ENCODE data around the gene NPAS3. TPM values are rescaled to one million over a fixed set of nuclear protein-coding genes. Genes with fewer than 3 reads are reported as not detected.

The NPAS3 gene
- total RNA-seq, 6 experiments from 2014 or later = 0.11 to 0.83 (median 0.21) TPM; not detected in 2

- no peak overlapping the region for H3K4me3 ChIP-seq
- no peak for ATAC-seq
- intact Hi-C loops (cut with DNase I) = no loop called here
- no peak for DNase-seq
- H3K4me1 ChIP-seq = no peaks in the 10 kb centered on the region
- TF ChIP-seq CTCF (IDR thresholded peaks at IDR 0.05) = no peak
- no peak for TF ChIP-seq POLR2A (IDR thresholded peaks at IDR 0.05)
- no peaks in the 10 kb centered on the region for H3K27me3 ChIP-seq
- 48% methylated on average over 7 of the region's 7 CpGs for WGBS (ENCODE audit: insufficient coverage, low coverage, low lambda C conversion rate, missing lambda C conversion rate)
- H3K27ac ChIP-seq = no peak overlapping the region
- H3K36me3 ChIP-seq = no peaks in the 10 kb centered on the region
- no peaks in the 10 kb centered on the region for H3K9me3 ChIP-seq
Observed at GRCh38 chr14:33560718-33561431, 622.2 kb downstream of the NPAS3 start.

- intact Hi-C loops (cut with DNase I) = no loop called here
- no peak for ATAC-seq
- Histone ChIP-seq H3K36me3 (no peaks in the 10 kb centered on the region), H3K4me1 (no peaks in the 10 kb centered on the region), H3K4me3 (no peak overlapping the region), H3K27ac (no peak overlapping the region), H3K9me3 (no peaks in the 10 kb centered on the region), H3K27me3 (no peaks in the 10 kb centered on the region)
- WGBS (ENCODE audit: insufficient coverage, low coverage, low lambda C conversion rate, missing lambda C conversion rate) = 60% methylated on average over 7 of the region's 7 CpGs
- TF ChIP-seq POLR2A (IDR thresholded peaks at IDR 0.05) (no peak), CTCF (IDR thresholded peaks at IDR 0.05) (no peak)
- no peak for DNase-seq
Observed at GRCh38 chr14:33561488-33562175, 623.0 kb downstream of the NPAS3 start.

GRCh38 chr14:33563191-33563900, 624.7 kb downstream of the NPAS3 start:
- ATAC-seq (no peak), DNase-seq (no peak)
- H3K4me3 ChIP-seq = no peak overlapping the region
- H3K9me3 ChIP-seq = no peaks in the 10 kb centered on the region
- intact Hi-C loops (cut with DNase I) = no loop called here
- WGBS (ENCODE audit: insufficient coverage, low coverage, low lambda C conversion rate, missing lambda C conversion rate) = 49% methylated on average over 2 of the region's 2 CpGs
- no peaks in the 10 kb centered on the region for H3K36me3 ChIP-seq
- H3K27ac ChIP-seq = no peak overlapping the region
- H3K27me3 ChIP-seq = no peaks in the 10 kb centered on the region
- no peaks in the 10 kb centered on the region for H3K4me1 ChIP-seq
- TF ChIP-seq CTCF (IDR thresholded peaks at IDR 0.05) = no peak
- TF ChIP-seq POLR2A (IDR thresholded peaks at IDR 0.05) = no peak

GRCh38 chr14:33563901-33564197, 625.2 kb downstream of the NPAS3 start:
- Histone ChIP-seq H3K27me3 (no peaks in the 10 kb centered on the region), H3K4me1 (no peaks in the 10 kb centered on the region), H3K9me3 (no peaks in the 10 kb centered on the region), H3K27ac (no peak overlapping the region), H3K36me3 (no peaks in the 10 kb centered on the region), H3K4me3 (no peak overlapping the region)
- WGBS (ENCODE audit: insufficient coverage, low coverage, low lambda C conversion rate, missing lambda C conversion rate) = 45% methylated on average over 1 of the region's 1 CpG
- DNase-seq (no peak), ATAC-seq (no peak)
- TF ChIP-seq POLR2A (IDR thresholded peaks at IDR 0.05) (no peak), CTCF (IDR thresholded peaks at IDR 0.05) (no peak)
- intact Hi-C loops (cut with DNase I) = no loop called here
